Heart left ventricle (tissue), 13 donors: Measurements from ENCODE around the gene GABPA.

Experiments used
- CTCF ChIP-seq, 12 donors: fragments of 200-600 bp; sonication (generic) in 4 of 12; IDR thresholded peaks; one replicate each; pipeline versions ENCODE4 v1.5.0 to v1.8.0; 2018 to 2022; ENCODE audit warnings: antibody characterized with exemption in 12 of 12, mild to moderate bottlenecking in 5 of 12
- POLR2A ChIP-seq, 2 donors: fragments of 450-650 bp; IDR thresholded peaks; one replicate each; pipeline ENCODE4 v1.6.1; 2017; ENCODE audit warnings: antibody characterized with exemption in 2 of 2, mild to moderate bottlenecking in 2 of 2, moderate library complexity in 2 of 2
- donor health status: ischemic (EF 13 %, LVEDD 7.1; RV severe dilation, severe dysfunction).
- donor health status: DM: no; HTN: yes; CAD: no.
- donor health status: DM: no; HTN: no; CAD: no.
- donor health status: ischemic (EF 25% LVEDD 6.9; RV normal size, moderate dysfunction).
- donor health status: ischemic (EF 25% LVEDD 5.7; RV mildly dilated, moderate dysfunction).
- donor health status: ischemic (EF 35%, LVEDD 5.7; RV mildly dilated, moderate dysfunction).
- donor health status: nonischemic (EF 11% LVEDD 7.7; RV severe dilation, severe dysfunction).
- donor health status: DM: yes; HTN: yes; CAD: no.
- donor health status: PGD.
- donor health status: ischemic (EF 29% LVEDD 5.4; RV normal size, mild dysfunction).
- donor health status: nonischemic (EF 23%, LVEDD 6.1; RV moderate dilation, normal function).

- TF ChIP-seq CTCF (IDR thresholded peaks at IDR 0.05) (no peak), POLR2A (IDR thresholded peaks at IDR 0.05) (no peak)
Observed at GRCh38 chr21:25772686-25773085, 37.9 kb downstream of the GABPA start.
